Pancreas (tissue), 10 donors: ENCODE data around the gene MYORG. TPM values are rescaled to one million over a fixed set of nuclear protein-coding genes. Genes with fewer than 3 reads are reported as not detected.

ENCODE experiments used
- ATAC-seq, 4 donors: fragments of 200-7000 bp; cut with Tn5 transposase; one replicate each; pipeline versions ENCODE4 v1.8.0 to v1.9.1; 2020; ENCODE audit warnings: mild to moderate bottlenecking in 4 of 4, moderate library complexity in 4 of 4
- DNase-seq, 6 donors: peaks; one replicate each; pipeline ENCODE4 v3.0.0-alpha.2; 2020
- FAIRE-seq: peaks from 2 replicates; lab custom pipeline; 2012; peaks lifted over from hg19 to GRCh38; lab: Jason Lieb, UNC
- H3K27ac ChIP-seq, 4 donors: fragments of 200-600 bp; sonication (generic); 1 replicate in 3 of 4; 2 replicates in 1 of 4; pipeline versions ENCODE4 v1.5.0 to v1.8.0; 2020
- H3K27me3 ChIP-seq, 4 donors: fragments of 200-600 bp; one replicate each; pipeline ENCODE4 v1.8.0; 2021
- H3K36me3 ChIP-seq, 3 donors: fragments of 200-600 bp; sonication (generic) in 1 of 3; one replicate each; pipeline versions ENCODE4 v1.5.0 to v1.8.0; 2020 to 2021
- H3K4me1 ChIP-seq, 3 donors: fragments of 200-600 bp; one replicate each; pipeline ENCODE4 v1.8.0; 2021
- H3K4me3 ChIP-seq, 4 donors: fragments of 200-600 bp; sonication (generic) in 2 of 4; one replicate each; pipeline versions ENCODE4 v1.5.0 to v1.8.0; 2020 to 2021
- H3K9me3 ChIP-seq, 4 donors: fragments of 200-600 bp; one replicate each; pipeline ENCODE4 v1.8.0; 2021
- CTCF ChIP-seq, 4 donors: fragments of 200-600 bp; sonication (generic) in 3 of 4; IDR thresholded peaks; one replicate each; pipeline versions ENCODE4 v1.5.0 to v1.8.0; 2021; ENCODE audit warnings: antibody characterized with exemption in 4 of 4
- WGBS, 2 donors: extraction: QIAGEN DNeasy Blood & Tissue Kit; methylation state at CpG; one replicate each; pipeline ENCODE4 v1.1.7; 2013; 5-methylcytosine and 5-hydroxymethylcytosine counted together
- intact Hi-C, 3 donors: fragments of 100-400 bp; cut with DNase I; formaldehyde crosslinking; loops; one replicate each; pipeline versions ENCODE4 v1.11.1 to v1.14.2; 2022
- polyA plus RNA-seq, 2 donors: library from polyadenylated mRNA; stranded (reverse); fragments of 200-250 nt; gene quantifications; one replicate each; pipeline ENCODE4 v1.2.3, GENCODE V29; 2013
- total RNA-seq, 6 donors: library from RNA; stranded (reverse); fragmentation: NEBNext Ultra II Directional in 4 of 6; extraction: Animal tissue kit (Norgen Biotek cat#: 25700) in 4 of 6; gene quantifications; one replicate each; pipeline versions ENCODE4 v1.2.1 to v1.2.4, GENCODE V29; 2021 to 2023
- donor health status: healthy with polysubstance abuse.
- donor health status: DM: no; HTN: no; CAD: no; lungs with moderate emphysema.
- donor health status: DM: no; HTN: no; CAD: no.
- donor health status: control.
- donor health status: control.
- donor health status: Bipolar disorder and iron deficiency.
- donor health status: DM: yes; HTN: yes; CAD: no.
- donor health status: DM: no; HTN: no; CAD: no.
- donor health status: DM: no; HTN: no; CAD: no.
- donor health status: DM: yes; HTN: yes; CAD: no.

The MYORG gene
- total and polyA plus RNA-seq, 8 donors: 1.8 to 17.5 (median 9.6) TPM

DNA sequence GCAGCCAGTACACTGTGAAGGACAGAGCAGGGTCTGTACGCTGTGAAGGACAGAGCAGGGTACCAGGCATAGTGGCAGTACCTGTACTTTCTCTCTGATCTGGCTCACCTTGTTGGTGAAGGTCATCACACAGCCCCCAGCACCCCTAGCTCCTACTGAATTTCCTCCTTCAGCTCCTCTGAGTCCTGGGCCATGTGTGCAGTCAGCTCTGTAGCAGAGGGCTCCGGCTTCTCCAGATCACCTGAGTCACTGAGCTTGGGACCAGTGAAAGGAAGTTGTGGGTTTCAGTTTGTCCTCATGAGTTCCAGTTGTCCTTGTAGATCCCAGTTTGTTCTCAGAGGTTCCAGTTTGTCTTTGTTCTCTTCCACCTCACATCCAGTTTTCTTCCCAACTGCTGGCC, 41.8 kb downstream of the MYORG start:
- WGBS, 2 donors: 40 to 73% methylated on average over 2 of the region's 2 CpGs
- Histone ChIP-seq H3K4me3 (no peak overlapping the region), H3K27ac (peak overlapping the region in 2 of 4 donors; percentile 39 to 52), H3K36me3 (no peaks in the 10 kb centered on the region), H3K9me3 (no peaks in the 10 kb centered on the region), H3K27me3 (no peaks in the 10 kb centered on the region), H3K4me1 (peaks cover 11 to 25% (median 13%) of the 10 kb centered on the region in 3 donors)
- DNase-seq: no peak
- peak in 3 of 4 donors; percentile 15 to 29 (median 26) for ATAC-seq
- FAIRE-seq: no peak
- TF ChIP-seq CTCF (IDR thresholded peaks at IDR 0.05): no peak
- intact Hi-C loops: loop anchor here in 2 of 3 donors (2.0 to 5.0 kb wide), 3 partner anchors 42 to 267 kb away; partner anchors contain the start of gene MYORG (in 2 of the 2)

GRCh38 chr9:34334337-34334824, 42.3 kb downstream of the MYORG start:
- WGBS, 2 donors: 13 to 14% methylated on average over 1 of the region's 1 CpG
- intact Hi-C loops: loop anchor here in 2 of 3 donors (2.0 to 5.0 kb wide), 3 partner anchors 42 to 268 kb away; partner anchors contain the start of gene MYORG (in 2 of the 2)
- H3K27ac ChIP-seq: peak overlapping the region in 2 of 4 donors; percentile 39 to 52

DNA sequence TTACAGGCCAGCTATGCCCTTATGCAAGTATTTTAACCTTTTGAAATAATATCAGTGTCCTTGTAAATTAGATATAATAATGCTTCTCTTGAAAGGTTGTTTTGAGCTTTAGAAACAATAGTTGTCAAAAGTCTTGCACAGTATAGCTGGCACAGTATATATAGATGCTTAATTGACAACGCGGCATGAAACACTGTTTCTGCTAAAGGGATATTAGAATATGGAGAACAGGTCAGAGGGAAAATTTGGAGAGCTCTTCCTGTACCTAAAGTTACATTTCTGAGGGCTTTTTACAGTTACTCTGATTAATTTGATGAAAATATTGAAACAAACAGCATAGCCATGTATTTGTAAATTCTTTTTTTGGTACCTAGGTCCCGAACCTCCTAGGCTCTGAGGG, 42.9 kb downstream of the MYORG start:
- no peaks in the 10 kb centered on the region for H3K9me3 ChIP-seq
- H3K4me1 ChIP-seq: peaks cover 11 to 25% (median 13%) of the 10 kb centered on the region in 3 donors
- TF ChIP-seq CTCF (IDR thresholded peaks at IDR 0.05): no peak
- H3K27me3 ChIP-seq: no peaks in the 10 kb centered on the region
- ATAC-seq (no peak), FAIRE-seq (no peak), DNase-seq (no peak)
- 54% methylated on average over 3 of the region's 3 CpGs for WGBS, 2 donors
- peak overlapping the region in 2 of 4 donors; percentile 39 to 52 for H3K27ac ChIP-seq
- H3K36me3 ChIP-seq: no peaks in the 10 kb centered on the region
- H3K4me3 ChIP-seq: no peak overlapping the region
- intact Hi-C loops: loop anchor here in 2 of 3 donors (2.0 to 5.0 kb wide), 3 partner anchors 43 to 268 kb away; partner anchors contain the start of gene MYORG (in 2 of the 2)

More at GRCh38 chr9:34334337-34334824, 42.3 kb downstream of the MYORG start:
- TF ChIP-seq CTCF (IDR thresholded peaks at IDR 0.05): no peak
- Histone ChIP-seq H3K36me3 (no peaks in the 10 kb centered on the region), H3K4me3 (no peak overlapping the region), H3K9me3 (no peaks in the 10 kb centered on the region), H3K27me3 (no peaks in the 10 kb centered on the region), H3K4me1 (peaks cover 11 to 25% (median 13%) of the 10 kb centered on the region in 3 donors)
- peak in 1 of 6 donors; percentile 39 for DNase-seq
- FAIRE-seq: no peak
- ATAC-seq: peak in 2 of 4 donors; percentile 17 to 27

DNA sequence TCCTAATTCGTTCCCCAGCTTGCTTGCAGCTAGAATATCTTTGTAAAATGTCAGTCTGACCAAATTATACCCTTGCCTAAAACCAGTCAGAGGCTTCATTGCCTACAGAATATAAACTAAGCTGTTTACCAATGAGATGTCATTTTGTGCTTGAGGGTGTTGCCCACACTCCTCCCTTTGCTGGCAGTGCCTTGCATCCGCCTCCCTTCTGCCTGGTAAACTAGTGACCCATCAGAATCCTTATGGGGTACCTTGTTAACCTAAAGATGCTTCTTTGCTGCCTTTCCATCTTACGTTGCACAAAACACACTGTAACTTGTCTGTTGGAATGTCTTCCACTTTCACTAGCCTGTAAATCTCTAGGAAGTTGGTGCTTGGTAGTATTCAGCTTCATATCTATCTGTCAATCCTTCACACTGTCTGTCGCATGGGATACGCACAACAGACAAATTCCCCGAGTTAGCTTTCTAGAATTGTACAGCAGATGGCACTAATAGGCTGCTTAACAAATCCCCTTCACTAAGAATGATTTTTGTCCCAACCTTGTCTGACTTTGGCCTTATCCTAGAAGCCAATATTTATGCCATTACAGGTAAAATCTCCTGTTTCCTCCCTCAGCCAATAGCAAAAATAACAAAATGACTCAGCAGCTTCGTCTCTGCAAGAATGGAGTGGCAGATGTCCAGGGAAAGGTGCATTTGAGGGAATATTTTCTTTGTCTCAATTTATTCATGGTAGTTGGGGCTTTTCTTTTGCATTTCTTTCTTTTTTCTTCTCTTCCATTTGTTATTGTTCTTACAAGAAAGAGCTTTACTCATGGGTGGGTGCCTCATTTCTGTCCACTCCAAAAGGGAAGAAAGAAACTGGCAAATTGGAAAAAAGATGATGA, 44.4 kb downstream of the MYORG start:
- intact Hi-C loops: loop anchor here in 1 of 3 donors (5.0 kb wide), 2 partner anchors 45 to 270 kb away; partner anchors contain the start of gene MYORG
- H3K36me3 ChIP-seq: no peaks in the 10 kb centered on the region
- ATAC-seq (peak in 2 of 4 donors; percentile 19 to 28), DNase-seq (no peak), FAIRE-seq (no peak)
- H3K4me3 ChIP-seq: no peak overlapping the region
- TF ChIP-seq CTCF (IDR thresholded peaks at IDR 0.05): peak in 3 of 4 donors; percentile 20 to 33 (median 28)
- peaks cover 11 to 25% (median 13%) of the 10 kb centered on the region in 3 donors for H3K4me1 ChIP-seq
- no peak overlapping the region for H3K27ac ChIP-seq
- WGBS, 2 donors: 15 to 21% methylated on average over 7 of the region's 7 CpGs
- no peaks in the 10 kb centered on the region for H3K27me3 ChIP-seq
- H3K9me3 ChIP-seq: no peaks in the 10 kb centered on the region
